ENCODE data around the gene ZFYVE27.

ZFYVE27 gene

DNA sequence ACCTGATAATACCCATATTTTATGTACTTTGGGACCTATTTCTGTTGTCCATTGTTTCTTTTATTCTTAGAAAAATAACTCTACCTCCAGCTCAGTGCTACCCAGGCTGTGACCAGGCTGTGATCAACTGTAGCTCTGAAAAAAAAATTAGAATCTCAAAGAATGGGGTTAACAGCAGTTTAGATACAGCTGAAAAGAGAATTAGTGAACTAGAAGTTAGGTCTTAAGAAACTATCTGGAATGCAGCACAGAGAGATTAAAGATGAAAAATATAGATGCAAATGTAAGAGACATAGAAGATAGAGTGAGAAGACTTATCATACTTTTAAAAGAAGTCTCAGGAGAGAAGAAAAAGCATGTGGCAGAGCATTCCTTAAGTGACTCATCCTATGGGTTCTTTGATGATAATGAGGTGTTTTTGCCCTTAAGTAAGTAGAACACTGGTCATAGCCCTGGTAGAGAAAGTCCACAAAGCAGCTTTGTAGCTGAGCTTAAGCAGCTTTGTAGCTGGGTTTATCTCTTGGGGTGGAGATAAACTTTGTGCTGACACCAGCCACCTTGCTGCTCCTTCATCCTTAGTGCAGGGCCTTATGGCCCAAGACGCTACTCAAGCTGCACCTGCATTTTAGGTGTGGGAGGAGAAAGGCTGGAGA, 62.2 kb downstream of the ZFYVE27 start:
- no peak for DNase-seq

DNA sequence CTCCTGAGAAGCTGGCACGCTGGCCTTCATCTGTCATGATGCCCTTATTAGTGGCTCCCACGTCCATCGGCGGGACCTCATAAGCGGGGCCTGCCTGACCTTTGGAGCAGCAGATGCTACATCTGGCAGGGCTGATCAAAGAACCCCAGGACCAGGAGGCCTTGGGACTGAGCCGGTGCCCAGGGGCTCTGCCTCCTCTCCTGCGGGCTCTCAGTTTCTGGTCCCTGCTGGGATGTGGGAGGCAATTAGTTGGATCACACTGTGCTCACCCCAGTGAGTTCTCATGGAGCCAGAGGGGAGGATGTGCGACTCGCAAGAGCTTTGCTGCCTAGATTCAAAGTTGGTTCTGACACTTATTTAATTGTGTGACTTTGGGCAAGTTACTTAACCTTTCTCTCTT, 63.5 kb downstream of the ZFYVE27 start:
- no peak for DNase-seq

DNA sequence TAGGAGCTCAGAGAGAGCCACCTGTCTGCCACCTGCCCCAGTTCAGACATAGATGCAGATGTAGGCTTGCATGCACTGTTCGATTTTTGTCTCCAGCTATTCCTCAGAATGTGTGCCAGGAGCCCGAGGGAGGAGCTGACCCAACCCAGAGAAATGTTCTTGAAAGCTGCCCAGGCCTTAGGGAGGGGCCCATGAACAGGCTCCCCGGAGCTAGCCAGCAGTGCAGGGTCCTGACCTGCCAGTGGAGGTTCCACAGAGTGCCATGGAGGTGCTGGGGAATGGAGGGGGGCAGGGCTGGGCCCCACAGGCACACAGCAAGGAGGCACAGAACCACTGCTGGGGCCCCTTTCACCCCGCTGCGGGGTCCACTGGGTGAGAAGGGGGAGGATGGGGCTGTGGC, 64.5 kb downstream of the ZFYVE27 start:
- DNase-seq = no peak

DNA sequence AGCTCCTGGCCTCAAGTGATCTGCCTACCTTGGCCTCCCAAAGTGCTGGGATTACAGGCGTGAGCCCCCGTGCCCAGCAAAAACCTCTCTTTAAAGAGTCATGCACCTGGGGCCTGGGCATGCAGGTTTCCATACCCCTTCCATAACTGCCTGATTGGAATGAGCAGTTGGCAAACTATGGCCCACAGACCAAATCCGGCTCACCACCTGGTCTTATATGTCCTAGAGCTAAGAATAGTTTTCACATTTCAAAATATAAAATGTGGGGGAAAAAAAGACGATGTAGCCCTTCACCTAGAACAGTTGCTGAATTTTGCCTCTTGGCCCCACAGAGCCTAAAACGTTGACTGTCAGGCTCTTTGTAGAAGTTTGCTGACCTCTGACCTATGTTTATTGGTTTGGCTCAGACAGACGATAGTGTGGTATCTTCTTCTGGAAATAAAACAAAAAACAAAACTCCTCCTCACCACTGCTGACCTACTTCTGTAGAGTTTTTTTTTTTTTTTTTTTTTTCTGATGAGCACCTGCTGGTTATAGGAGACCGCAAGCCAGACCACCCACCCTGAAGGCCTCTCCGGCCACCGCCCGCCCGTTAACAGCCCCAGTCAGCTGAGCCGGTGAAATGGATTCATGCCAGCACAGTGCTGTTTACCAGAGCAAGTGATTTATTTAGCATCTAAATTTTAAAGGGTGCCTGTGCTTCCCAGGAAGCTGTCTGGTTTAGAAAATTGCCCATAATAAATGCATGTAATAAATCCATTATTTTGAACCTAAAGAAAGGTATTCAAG, 68.4 kb downstream of the ZFYVE27 start:
- DNase-seq = no peak

DNA sequence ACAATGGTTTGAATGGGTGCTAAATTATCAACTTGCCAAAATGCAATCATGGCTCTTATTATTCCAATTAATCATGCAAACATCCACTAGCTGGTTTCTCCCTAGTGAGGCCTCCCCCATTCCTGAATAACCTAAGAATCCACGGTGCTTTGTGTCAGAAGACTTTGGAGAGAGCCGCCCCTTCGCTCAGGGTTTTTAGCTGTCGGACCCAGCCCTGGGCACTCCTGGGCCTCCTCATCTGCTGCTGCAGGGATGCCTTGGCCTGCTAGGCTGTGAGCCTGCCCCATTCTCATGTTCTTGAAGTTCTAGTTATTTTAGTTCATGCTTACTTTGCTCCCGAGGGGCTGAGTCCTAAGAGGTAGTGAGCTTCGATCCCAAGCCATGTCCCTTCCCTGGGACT, 69.0 kb downstream of the ZFYVE27 start:
- DNase-seq = no peak

DNA sequence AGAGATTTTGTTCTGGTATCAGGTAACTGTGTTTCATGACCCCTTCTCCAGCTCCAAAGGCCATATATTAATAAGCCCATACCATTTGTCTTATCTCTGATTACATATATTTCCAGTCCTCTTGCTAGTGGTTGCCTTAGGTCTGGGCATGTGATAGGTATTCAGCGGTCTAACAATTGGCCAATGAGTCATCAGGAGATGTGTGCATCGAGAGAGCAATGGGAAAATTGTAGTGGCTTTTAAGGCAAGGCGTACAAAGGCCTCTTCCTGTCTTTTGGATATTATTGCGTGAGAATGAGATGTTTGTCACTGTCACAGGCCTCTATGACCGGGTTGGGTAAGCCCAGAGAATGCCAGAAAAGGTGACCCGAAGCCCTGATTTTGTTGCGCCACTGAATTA, 73.5 kb downstream of the ZFYVE27 start:
- DNase-seq = no peak

Data from NCI-H526 treated with DMSO at 0.1 percent for 48 hours (cell line).